ENCODE measurements around the gene SREBF1. TPM values are rescaled to one million over a fixed set of nuclear protein-coding genes. Genes with fewer than 3 reads are reported as not detected.

The SREBF1 gene
- total RNA-seq, 1 experiment from 2014 or later, result 104 TPM

- no TSS peak for BruUV-seq (replicated peaks)
- intact Hi-C loops (cut with micrococcal nuclease; ENCODE audit: unreplicated experiment), result no loop called here
- CTCF ChIA-PET, result no interaction called here
- no peak for DNase-seq
- no peaks in the 10 kb centered on the region for H3K4me1 Mint-ChIP-seq (ENCODE audit: low read depth, unreplicated experiment)
- H3K27me3 Mint-ChIP-seq (ENCODE audit: unreplicated experiment), result no peaks in the 10 kb centered on the region
- no peak overlapping the region for H3K27ac Mint-ChIP-seq (ENCODE audit: unreplicated experiment)
- no peak for TF ChIP-seq CTCF (IDR thresholded peaks at IDR 0.05; ENCODE audit: unreplicated experiment)
- H3K36me3 Mint-ChIP-seq (ENCODE audit: insufficient read depth, unreplicated experiment), result peaks cover 25% of the 10 kb centered on the region
- H3K9me3 Mint-ChIP-seq (ENCODE audit: low read depth, unreplicated experiment), result no peaks in the 10 kb centered on the region
- no peak overlapping the region for H3K4me3 Mint-ChIP-seq (ENCODE audit: low read depth, unreplicated experiment)
Observed at GRCh38 chr17:17794382-17794781, 42.4 kb downstream of the SREBF1 start.

DNA sequence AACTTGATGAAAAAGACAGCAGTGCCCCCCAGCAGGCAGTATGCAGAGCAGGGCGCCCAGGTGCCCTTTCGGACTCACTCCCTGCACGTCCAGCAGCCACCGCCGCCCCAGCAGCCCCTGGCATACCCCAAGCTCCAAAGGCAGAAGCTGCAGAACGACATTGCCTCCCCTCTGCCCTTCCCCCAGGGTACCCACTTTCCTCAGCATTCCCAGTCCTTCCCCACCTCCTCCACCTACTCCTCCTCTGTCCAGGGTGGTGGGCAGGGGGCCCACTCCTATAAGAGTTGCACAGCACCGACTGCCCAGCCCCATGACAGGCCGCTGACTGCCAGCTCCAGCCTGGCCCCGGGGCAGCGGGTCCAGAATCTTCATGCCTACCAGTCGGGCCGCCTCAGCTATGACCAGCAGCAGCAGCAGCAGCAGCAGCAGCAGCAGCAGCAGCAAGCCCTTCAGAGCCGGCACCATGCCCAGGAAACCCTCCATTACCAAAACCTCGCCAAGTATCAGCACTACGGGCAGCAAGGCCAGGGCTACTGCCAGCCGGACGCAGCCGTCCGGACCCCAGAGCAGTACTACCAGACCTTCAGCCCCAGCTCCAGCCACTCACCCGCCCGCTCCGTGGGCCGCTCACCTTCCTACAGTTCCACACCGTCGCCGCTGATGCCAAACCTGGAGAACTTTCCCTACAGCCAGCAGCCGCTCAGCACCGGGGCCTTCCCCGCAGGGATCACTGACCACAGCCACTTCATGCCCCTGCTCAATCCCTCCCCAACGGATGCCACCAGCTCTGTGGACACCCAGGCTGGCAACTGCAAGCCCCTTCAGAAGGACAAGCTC lies 43.2 kb downstream of the SREBF1 start:
- no peaks in the 10 kb centered on the region for H3K9me3 Mint-ChIP-seq (ENCODE audit: low read depth, unreplicated experiment)
- intact Hi-C loops (cut with micrococcal nuclease; ENCODE audit: unreplicated experiment), result no loop called here
- H3K4me1 Mint-ChIP-seq (ENCODE audit: low read depth, unreplicated experiment), result no peaks in the 10 kb centered on the region
- H3K36me3 Mint-ChIP-seq (ENCODE audit: insufficient read depth, unreplicated experiment), result peaks cover 25% of the 10 kb centered on the region
- no peak for DNase-seq
- no peak for TF ChIP-seq CTCF (IDR thresholded peaks at IDR 0.05; ENCODE audit: unreplicated experiment)
- BruUV-seq (replicated peaks), result no TSS peak
- H3K27me3 Mint-ChIP-seq (ENCODE audit: unreplicated experiment), result no peaks in the 10 kb centered on the region
- no peak overlapping the region for H3K27ac Mint-ChIP-seq (ENCODE audit: unreplicated experiment)
- CTCF ChIA-PET, result no interaction called here
- H3K4me3 Mint-ChIP-seq (ENCODE audit: low read depth, unreplicated experiment), result no peak overlapping the region

GRCh38 chr17:17792551-17793377 lies 44.0 kb downstream of the SREBF1 start:
- H3K27me3 Mint-ChIP-seq (ENCODE audit: unreplicated experiment), result no peaks in the 10 kb centered on the region
- no peak overlapping the region for H3K27ac Mint-ChIP-seq (ENCODE audit: unreplicated experiment)
- H3K4me3 Mint-ChIP-seq (ENCODE audit: low read depth, unreplicated experiment), result no peak overlapping the region
- no peaks in the 10 kb centered on the region for H3K9me3 Mint-ChIP-seq (ENCODE audit: low read depth, unreplicated experiment)
- no peak for TF ChIP-seq CTCF (IDR thresholded peaks at IDR 0.05; ENCODE audit: unreplicated experiment)
- no peak for DNase-seq
- H3K36me3 Mint-ChIP-seq (ENCODE audit: insufficient read depth, unreplicated experiment), result peaks cover 22% of the 10 kb centered on the region
- intact Hi-C loops (cut with micrococcal nuclease; ENCODE audit: unreplicated experiment), result no loop called here
- BruUV-seq (replicated peaks), result no TSS peak
- H3K4me1 Mint-ChIP-seq (ENCODE audit: low read depth, unreplicated experiment), result no peaks in the 10 kb centered on the region
- CTCF ChIA-PET, result no interaction called here

GRCh38 chr17:17792037-17792550 lies 44.7 kb downstream of the SREBF1 start:
- DNase-seq, result no peak
- Mint-ChIP-seq H3K27ac (ENCODE audit: unreplicated experiment) (no peak overlapping the region), H3K9me3 (ENCODE audit: low read depth, unreplicated experiment) (no peaks in the 10 kb centered on the region), H3K36me3 (ENCODE audit: insufficient read depth, unreplicated experiment) (peaks cover 24% of the 10 kb centered on the region), H3K27me3 (ENCODE audit: unreplicated experiment) (no peaks in the 10 kb centered on the region), H3K4me3 (ENCODE audit: low read depth, unreplicated experiment) (no peak overlapping the region), H3K4me1 (ENCODE audit: low read depth, unreplicated experiment) (no peaks in the 10 kb centered on the region)
- no peak for TF ChIP-seq CTCF (IDR thresholded peaks at IDR 0.05; ENCODE audit: unreplicated experiment)
- CTCF ChIA-PET, result no interaction called here
- no TSS peak for BruUV-seq (replicated peaks)
- intact Hi-C loops (cut with micrococcal nuclease; ENCODE audit: unreplicated experiment), result no loop called here
